Endometrial microvascular endothelial cells (primary cell): ENCODE results near the gene ZNF362. TPM values are rescaled to one million over a fixed set of nuclear protein-coding genes. Genes with fewer than 3 reads are reported as not detected.
"Not testable (repeated sequence)": the region's sequence is repeated elsewhere in the genome, so short reads cannot be mapped to it uniquely, and the experiment has no call there.

Experiments used
- in situ Hi-C: cut with HindIII; loops from 2 replicates; pipeline ENCODE4 v1.10.0; 2017; ENCODE audit warnings: low sequenced_read_pairs, low pct_unique_long_range_greater_than_20kb; ENCODE audit errors: inconsistent ontology term
- total RNA-seq: library from RNA; depleted of rRNA; stranded (reverse); fragments of >200 nt; gene quantifications from one replicate; pipeline ENCODE4 v1.2.3, GENCODE V29; 2015; ENCODE audit errors: inconsistent ontology term

ZNF362 gene
- total RNA-seq, 1 donor from 2014 or later: 6.2 TPM

GRCh38 chr1:33297911-33298622 is 41.8 kb downstream of the ZNF362 start:
- in situ Hi-C loops: no loop called here

- in situ Hi-C loops: no loop called here
Observed at GRCh38 chr1:33298623-33299277, 42.5 kb downstream of the ZNF362 start.

- in situ Hi-C loops: no loop called here
Observed at GRCh38 chr1:33299461-33300155, 43.3 kb downstream of the ZNF362 start.

GRCh38 chr1:33300673-33301072 is 44.4 kb downstream of the ZNF362 start:
- in situ Hi-C loops: no loop called here

- in situ Hi-C loops: no loop called here
Observed at GRCh38 chr1:33301273-33301984, 45.1 kb downstream of the ZNF362 start.

- in situ Hi-C loops: no loop called here
Observed at GRCh38 chr1:33302325-33302724, 46.0 kb downstream of the ZNF362 start.

GRCh38 chr1:33305016-33305415 is 48.7 kb downstream of the ZNF362 start:
- in situ Hi-C loops: no loop called here

- in situ Hi-C loops: no loop called here
Observed at GRCh38 chr1:33305816-33306652, 49.7 kb downstream of the ZNF362 start.

GRCh38 chr1:33306653-33307493 is 50.6 kb downstream of the ZNF362 start:
- in situ Hi-C loops: no loop called here

GRCh38 chr1:33307494-33307864 is 51.2 kb downstream of the ZNF362 start:
- in situ Hi-C loops: no loop called here

- in situ Hi-C loops: not testable (repeated sequence)
Observed at GRCh38 chr1:33309351-33309750, 53.1 kb downstream of the ZNF362 start.

GRCh38 chr1:33310702-33311101 is 54.4 kb downstream of the ZNF362 start:
- in situ Hi-C loops: no loop called here

GRCh38 chr1:33311706-33312412 is 55.6 kb downstream of the ZNF362 start:
- in situ Hi-C loops: no loop called here

- in situ Hi-C loops: no loop called here
Observed at GRCh38 chr1:33312413-33312749, 56.1 kb downstream of the ZNF362 start.

GRCh38 chr1:33314416-33314815 is 58.1 kb downstream of the ZNF362 start:
- in situ Hi-C loops: no loop called here

GRCh38 chr1:33316601-33317000 is 60.3 kb downstream of the ZNF362 start:
- in situ Hi-C loops: no loop called here

GRCh38 chr1:33317354-33317753 is 61.1 kb downstream of the ZNF362 start:
- in situ Hi-C loops: no loop called here
